Liver (tissue), 9 donors: ENCODE measurements around the gene ARL2. TPM values are rescaled to one million over a fixed set of nuclear protein-coding genes. Genes with fewer than 3 reads are reported as not detected.

Source experiments
- DNase-seq: peaks from one replicate; pipeline ENCODE4 v3.0.0-alpha.2; 2017; ENCODE audit warnings: low spot score
- H3K27ac ChIP-seq, 2 donors: one replicate each; pipeline ENCODE4 v1.7.0; 2013; ENCODE audit warnings: inconsistent platforms in 2 of 2, low read length in 2 of 2, control low read depth in 1 of 2, low read depth in 1 of 2, mild to moderate bottlenecking in 1 of 2
- H3K27me3 ChIP-seq, 4 donors: one replicate each; pipeline versions ENCODE4 v1.6.1 to v1.7.0; 2013; ENCODE audit warnings: low read length in 3 of 4, inconsistent platforms in 1 of 4, mild to moderate bottlenecking in 1 of 4, moderate library complexity in 1 of 4; ENCODE audit not compliant: control insufficient read depth in 4 of 4, insufficient read depth in 4 of 4
- H3K36me3 ChIP-seq, 4 donors: one replicate each; pipeline versions ENCODE4 v1.6.1 to v1.7.0; 2013; ENCODE audit warnings: low read length in 3 of 4, mild to moderate bottlenecking in 3 of 4, low read depth in 1 of 4, moderate library complexity in 1 of 4; ENCODE audit not compliant: control insufficient read depth in 4 of 4, insufficient read depth in 3 of 4
- H3K4me1 ChIP-seq, 4 donors: one replicate each; pipeline versions ENCODE4 v1.6.1 to v1.7.0; 2013; ENCODE audit warnings: low read length in 3 of 4, mild to moderate bottlenecking in 3 of 4, moderate library complexity in 1 of 4; ENCODE audit not compliant: control insufficient read depth in 4 of 4, insufficient read depth in 4 of 4
- H3K4me3 ChIP-seq, 3 donors: one replicate each; pipeline versions ENCODE4 v1.6.1 to v1.7.0; 2013; ENCODE audit warnings: low read length in 3 of 3, control low read depth in 1 of 3, low read depth in 1 of 3, mild to moderate bottlenecking in 1 of 3
- H3K9ac ChIP-seq, 2 donors: one replicate each; pipeline ENCODE4 v1.7.0; 2013; ENCODE audit warnings: low read length in 2 of 2, mild to moderate bottlenecking in 2 of 2, moderate library complexity in 2 of 2, control low read depth in 1 of 2, low read depth in 1 of 2
- H3K9me3 ChIP-seq, 4 donors: one replicate each; pipeline versions ENCODE4 v1.6.1 to v1.7.0; 2013; ENCODE audit warnings: low read length in 3 of 4; ENCODE audit not compliant: control insufficient read depth in 4 of 4
- CTCF ChIP-seq: fragments of 150-350 bp; IDR thresholded peaks from 2 replicates; pipeline ENCODE4 v1.5.1; 2017; ENCODE audit warnings: improper control_type of control experiment, low read depth, low read length; ENCODE audit not compliant: missing input control
- EGR1 ChIP-seq, 2 donors: IDR thresholded peaks; 2 replicates each; pipeline ENCODE4 v1.6.1; 2016 to 2018; ENCODE audit warnings: antibody characterized with exemption in 2 of 2, low read depth in 2 of 2
- FOXA1 ChIP-seq: IDR thresholded peaks from 2 replicates; pipeline ENCODE4 v1.6.1; 2016; ENCODE audit warnings: antibody characterized with exemption
- FOXA2 ChIP-seq: IDR thresholded peaks from 2 replicates; pipeline ENCODE4 v1.6.1; 2016; ENCODE audit warnings: antibody characterized with exemption
- GABPA ChIP-seq, 2 donors: IDR thresholded peaks in 1 of 2; conservative IDR thresholded peaks in 1 of 2; 2 replicates each; pipeline ENCODE4 v1.6.1; 2016; ENCODE audit warnings: antibody characterized with exemption in 2 of 2, mild to moderate bottlenecking in 1 of 2, moderate library complexity in 1 of 2
- HNF4A ChIP-seq, 2 donors: conservative IDR thresholded peaks; 2 replicates each; pipeline ENCODE4 v1.6.1; 2016; ENCODE audit warnings: antibody characterized with exemption in 2 of 2, mild to moderate bottlenecking in 2 of 2
- HNF4G ChIP-seq: IDR thresholded peaks from 2 replicates; pipeline ENCODE4 v1.6.1; 2016; ENCODE audit warnings: antibody characterized with exemption
- JUND ChIP-seq, 2 donors: IDR thresholded peaks; 2 replicates each; pipeline ENCODE4 v1.6.1; 2016; ENCODE audit warnings: antibody characterized with exemption in 2 of 2
- MAX ChIP-seq: IDR thresholded peaks from 2 replicates; pipeline ENCODE4 v1.6.1; 2016; ENCODE audit warnings: antibody characterized with exemption
- REST ChIP-seq: IDR thresholded peaks from 2 replicates; pipeline ENCODE4 v1.6.1; 2016; ENCODE audit warnings: antibody characterized with exemption, mild to moderate bottlenecking
- RXRA ChIP-seq, 2 donors: IDR thresholded peaks; 2 replicates each; pipeline ENCODE4 v1.6.1; 2017 to 2018; ENCODE audit warnings: antibody characterized with exemption in 2 of 2, mild to moderate bottlenecking in 1 of 2
- ZBTB33 ChIP-seq: IDR thresholded peaks from 2 replicates; pipeline ENCODE4 v1.6.1; 2016; ENCODE audit warnings: antibody characterized with exemption
- WGBS: extraction: QIAGEN DNeasy Blood & Tissue Kit; methylation state at CpG from one replicate; pipeline ENCODE4 v1.1.7; 2013; 5-methylcytosine and 5-hydroxymethylcytosine counted together
- polyA plus RNA-seq, 2 donors: library from polyadenylated mRNA; stranded (reverse) in 1 of 2; unstranded in 1 of 2; fragments of 200-250 nt in 1 of 2; fragments of >200 nt in 1 of 2; fragmentation: Nextera tagmentation in 1 of 2; extraction: Ambion mirVana in 1 of 2; gene quantifications; one replicate each; pipeline versions ENCODE4 v1.2.1 to v1.2.3, GENCODE V29; 2013 to 2015
- total RNA-seq, 2 donors: library from RNA; depleted of rRNA; stranded (reverse); fragments of >200 nt; gene quantifications; one replicate each; pipeline ENCODE4 v1.2.3, GENCODE V29; 2014
- donor health status: healthy.
- donor health status: healthy.
- donor health status: healthy.
- donor health status: healthy.
- donor health status: healthy.

ARL2 gene
- total and polyA plus RNA-seq, 4 donors = 10.8 to 19.5 (median 15.0) TPM

- no peak for TF ChIP-seq FOXA1
- TF ChIP-seq HNF4A (conservative IDR thresholded peaks at IDR 0.05) = no peak
- TF ChIP-seq REST = no peak
- TF ChIP-seq MAX = no peak
- TF ChIP-seq FOXA2 = no peak
- TF ChIP-seq CTCF = no peak
- TF ChIP-seq EGR1 (IDR thresholded peaks at IDR 0.05; ENCODE audit: low read depth in 2 of 2) = no peak
- no peak for DNase-seq
- peak overlapping the region; percentile 97 to 99 for H3K27ac ChIP-seq
- H3K4me1 ChIP-seq = peaks cover 0 to 16% (median 10%) of the 10 kb centered on the region in 4 donors
- peak overlapping the region; percentile 37 to 44 for H3K9ac ChIP-seq
- no peaks in the 10 kb centered on the region for H3K27me3 ChIP-seq
- 33% methylated on average over 23 of the region's 23 CpGs for WGBS
- peak overlapping the region; percentile 80 to 94 (median 91) for H3K4me3 ChIP-seq
- peaks cover 2% of the 10 kb centered on the region in 4 donors for H3K36me3 ChIP-seq
- no peaks in the 10 kb centered on the region for H3K9me3 ChIP-seq
These were observed 817 bp downstream of the ARL2 start for GRCh38 chr11:65014726-65015227.

GRCh38 chr11:65016705-65017104 is 2.7 kb downstream of the ARL2 start:
- Histone ChIP-seq H3K4me1 (peaks cover 0 to 16% (median 10%) of the 10 kb centered on the region in 4 donors), H3K27ac (no peak overlapping the region), H3K36me3 (peaks cover 2 to 5% (median 2%) of the 10 kb centered on the region in 4 donors), H3K27me3 (no peaks in the 10 kb centered on the region), H3K4me3 (no peak overlapping the region), H3K9me3 (no peaks in the 10 kb centered on the region), H3K9ac (no peak overlapping the region)
- DNase-seq = no peak
- TF ChIP-seq CTCF (no peak), RXRA (IDR thresholded peaks at IDR 0.05) (no peak), HNF4G (no peak), JUND (IDR thresholded peaks at IDR 0.05) (no peak), MAX (no peak), ZBTB33 (no peak), FOXA2 (no peak), GABPA (IDR thresholded peaks at IDR 0.05 in 1 of 2, conservative IDR thresholded peaks at IDR 0.05 in 1 of 2) (no peak), EGR1 (IDR thresholded peaks at IDR 0.05; ENCODE audit: low read depth in 2 of 2) (no peak)
- WGBS = 90% methylated on average over 4 of the region's 4 CpGs
